GM21423 (cell line): ENCODE data around the gene ACOT7.
A peak's percentile ranks its signal among the peaks of the same experiment; 100 is the strongest.

Source experiments
- ATAC-seq: cut with Tn5 transposase; IDR thresholded peaks from one replicate; pipeline ENCODE4 v1.9.1; 2021; ENCODE audit warnings: mild to moderate bottlenecking, moderate library complexity; ENCODE audit not compliant: unreplicated experiment

Gene ACOT7

DNA sequence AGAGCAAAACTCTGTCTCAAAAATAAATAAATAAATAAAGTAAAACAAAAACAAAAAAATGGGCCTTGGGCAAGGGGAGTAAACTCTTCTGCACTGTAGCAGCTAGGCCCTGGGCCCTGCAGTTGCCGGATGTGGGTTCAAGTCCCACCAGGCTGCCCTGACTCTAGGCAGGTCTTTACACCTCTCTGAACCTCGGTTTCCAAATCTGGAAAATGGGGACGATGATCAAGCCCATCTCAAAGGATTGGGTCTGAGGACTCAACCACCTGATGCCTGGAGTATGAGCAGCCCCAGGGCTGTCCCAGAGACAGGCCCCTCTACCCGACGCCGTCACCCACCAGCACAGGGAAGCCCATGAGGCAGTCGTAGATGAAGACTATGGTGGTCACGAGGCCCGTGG lies 140.2 kb downstream of the ACOT7 start:
- no peak for ATAC-seq

DNA sequence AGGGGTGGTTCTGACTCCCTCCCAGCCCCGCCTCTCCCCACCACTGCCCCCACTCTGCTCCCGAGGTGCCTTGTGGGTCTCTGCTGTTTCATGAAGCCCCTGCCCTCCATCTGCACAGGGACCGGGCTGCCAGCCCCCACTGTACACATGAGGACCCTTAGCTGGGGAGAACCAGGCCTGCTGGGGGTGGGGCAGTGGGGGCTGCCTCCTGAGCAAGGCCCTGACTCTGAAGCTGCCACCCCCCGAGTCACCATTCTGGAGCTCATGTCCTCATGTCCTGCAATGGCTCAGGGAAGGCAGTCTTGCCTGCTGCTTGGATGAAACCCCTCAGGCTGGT lies 141.2 kb downstream of the ACOT7 start:
- no peak for ATAC-seq

DNA sequence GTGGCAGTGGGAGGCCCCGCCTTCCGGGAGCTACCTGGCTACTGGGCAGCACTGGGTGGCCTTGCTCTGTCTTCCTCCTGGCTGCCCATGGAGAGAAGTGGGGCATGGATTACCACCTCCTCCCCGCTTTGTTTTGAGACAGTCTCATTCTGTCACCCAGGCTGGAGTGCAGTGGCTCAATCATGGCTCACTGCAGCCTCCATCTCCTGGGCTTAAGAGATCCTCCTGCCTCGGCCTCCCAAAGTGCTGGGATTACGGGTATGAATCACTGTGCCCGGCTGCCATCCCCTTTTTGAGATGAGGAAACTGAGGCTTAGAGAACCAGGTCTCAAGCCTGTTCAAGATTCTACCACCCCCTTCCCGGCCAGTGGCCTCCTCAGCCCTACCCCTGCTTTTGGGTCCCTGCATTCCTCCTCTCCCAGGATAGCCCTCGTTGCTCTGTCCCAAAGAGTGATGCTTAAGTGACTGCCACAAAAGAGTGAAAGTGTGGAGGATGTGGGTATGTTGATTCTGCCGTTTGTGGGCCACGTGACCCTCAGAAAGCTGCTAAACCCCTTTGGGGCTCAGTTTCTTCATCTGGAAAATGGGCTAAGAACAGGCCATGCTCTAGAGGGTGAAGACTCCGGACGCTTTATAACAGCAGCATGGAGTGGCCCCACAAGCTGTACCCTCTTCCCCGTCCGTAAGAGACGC lies 141.7 kb downstream of the ACOT7 start:
- ATAC-seq = no peak

DNA sequence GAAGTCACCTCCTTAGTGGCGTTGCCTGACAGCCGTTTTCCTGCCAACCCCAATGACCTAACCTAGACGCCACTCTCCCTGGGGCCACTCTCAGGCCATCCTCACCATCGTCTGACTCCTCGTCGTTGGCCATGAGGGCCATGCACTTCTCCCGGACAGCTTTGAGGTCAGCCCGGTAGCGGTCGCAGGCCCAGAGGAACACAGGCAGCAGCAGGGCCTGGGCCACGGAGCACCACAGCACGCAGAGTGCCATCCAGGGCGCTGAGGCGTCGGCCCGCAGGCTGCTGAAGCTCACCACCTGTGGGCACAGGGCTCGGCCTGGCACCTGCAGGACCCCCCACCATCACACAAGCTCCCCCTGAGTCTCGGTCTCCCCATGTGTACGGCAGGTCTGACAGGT lies 142.3 kb downstream of the ACOT7 start:
- no peak for ATAC-seq

DNA sequence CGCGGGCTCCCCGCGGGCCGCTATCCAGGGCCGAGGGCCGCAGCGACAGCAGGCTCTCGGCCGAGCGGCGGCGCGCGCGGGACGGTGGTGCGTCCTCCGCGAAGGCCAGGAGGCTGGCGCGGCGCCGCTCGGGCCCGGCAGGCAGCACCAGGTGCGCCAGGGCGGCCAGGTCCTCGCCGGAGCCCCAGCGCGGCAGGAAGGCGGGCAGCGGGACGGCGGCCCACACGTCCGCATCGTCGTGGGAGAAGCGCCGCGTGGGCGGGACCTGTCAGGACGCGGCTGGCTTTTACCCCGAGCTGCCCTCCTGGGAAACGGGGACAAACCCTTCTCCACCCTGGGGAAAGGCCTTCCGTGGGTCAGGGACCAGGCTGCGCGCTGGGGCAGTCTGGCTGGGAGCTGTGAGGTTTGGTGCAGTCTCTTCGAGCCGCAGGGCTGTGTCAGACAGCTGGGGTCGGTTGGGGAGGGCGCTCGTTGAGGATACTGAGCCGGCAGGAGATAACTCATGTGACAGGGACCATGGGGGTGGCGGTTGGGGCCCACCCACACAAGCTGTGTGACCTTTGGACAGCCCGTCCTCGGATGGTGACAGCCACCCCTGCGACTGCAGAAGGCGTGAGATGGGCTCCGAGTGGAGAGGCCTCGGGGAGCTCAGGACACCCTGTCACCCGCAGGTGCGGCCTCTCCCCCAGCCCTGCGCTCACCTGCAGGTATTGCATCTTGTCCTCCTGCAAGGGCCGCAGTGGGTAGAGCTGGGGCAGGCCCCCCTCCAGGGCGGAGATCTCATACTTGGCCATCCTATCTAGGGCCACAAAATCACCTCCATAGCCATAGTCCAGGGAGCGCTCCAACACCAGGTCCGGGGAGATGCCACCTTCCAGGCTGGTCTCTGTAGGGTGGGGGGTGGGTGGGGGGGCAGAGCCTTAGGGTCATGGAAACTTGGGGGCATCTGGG lies 143.6 kb downstream of the ACOT7 start:
- no peak for ATAC-seq

DNA sequence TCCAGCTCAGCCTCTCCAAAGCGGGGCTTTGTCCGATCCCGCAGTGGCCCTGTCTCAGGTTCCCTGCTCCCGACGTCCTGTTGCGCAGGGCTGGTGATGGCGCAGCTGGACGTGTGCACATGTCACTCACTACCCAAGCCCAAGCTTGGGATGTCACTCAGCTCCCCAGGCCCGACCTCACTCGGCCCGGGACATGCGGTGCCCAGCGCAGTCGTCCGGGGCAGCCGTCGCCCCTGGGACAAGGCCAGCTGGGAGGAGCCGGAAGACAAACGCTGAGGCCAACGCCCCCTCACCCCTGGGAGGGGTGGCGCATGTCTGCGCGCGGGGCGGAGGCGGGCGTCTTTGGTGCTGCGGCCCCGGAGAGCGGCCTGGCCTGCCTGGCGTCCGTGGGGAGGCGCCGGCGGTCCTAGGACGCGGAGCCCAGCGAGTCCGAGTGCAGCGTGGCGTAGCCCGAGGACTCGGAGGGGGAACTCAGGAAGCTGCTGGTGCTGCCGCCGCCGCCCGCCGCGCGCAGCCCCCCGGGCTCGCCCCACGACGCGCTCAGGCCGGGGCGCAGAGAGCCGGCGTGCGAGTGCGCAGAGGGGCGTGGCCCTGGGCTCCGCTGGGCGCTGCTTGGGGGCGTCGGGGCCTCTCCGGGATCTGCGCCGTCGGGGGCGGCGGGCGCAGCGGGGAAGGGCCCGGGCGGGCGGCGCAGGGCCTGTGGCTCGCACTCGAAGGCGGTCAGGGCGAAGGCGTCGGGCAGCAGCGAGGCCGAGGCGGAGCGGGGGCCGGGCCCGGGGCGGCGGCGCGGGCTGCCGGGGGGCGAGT lies 144.4 kb downstream of the ACOT7 start:
- ATAC-seq = no peak

DNA sequence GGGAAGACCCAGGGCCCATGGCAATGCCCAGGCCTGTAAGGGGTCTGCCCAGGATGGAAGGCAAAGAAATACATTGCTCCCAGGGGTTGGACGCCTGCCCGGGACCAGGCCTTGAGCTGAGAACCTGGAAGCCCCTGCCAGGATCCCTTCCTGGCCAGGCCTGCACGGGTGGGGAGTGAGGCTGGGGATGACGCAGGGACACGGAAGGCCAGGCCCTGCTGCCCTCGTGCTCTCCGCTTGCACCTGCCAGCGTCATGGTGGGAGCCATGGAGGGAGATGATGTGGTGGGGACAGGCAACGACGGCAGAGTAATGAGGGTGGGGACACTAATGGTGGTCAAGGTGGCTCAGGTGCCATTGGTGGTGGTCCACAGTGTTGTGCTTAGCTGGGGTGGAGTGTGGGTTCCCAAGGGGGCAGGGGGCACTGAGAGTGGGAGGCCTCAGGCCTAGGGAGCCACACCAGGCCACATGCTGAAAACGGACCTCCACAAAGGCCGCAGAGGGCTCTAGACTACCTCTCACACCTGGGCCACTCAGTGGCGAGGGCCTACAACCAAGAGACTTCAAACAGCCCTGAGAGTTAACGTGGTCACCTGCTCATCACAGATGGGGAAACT lies 145.3 kb downstream of the ACOT7 start:
- ATAC-seq = no peak

DNA sequence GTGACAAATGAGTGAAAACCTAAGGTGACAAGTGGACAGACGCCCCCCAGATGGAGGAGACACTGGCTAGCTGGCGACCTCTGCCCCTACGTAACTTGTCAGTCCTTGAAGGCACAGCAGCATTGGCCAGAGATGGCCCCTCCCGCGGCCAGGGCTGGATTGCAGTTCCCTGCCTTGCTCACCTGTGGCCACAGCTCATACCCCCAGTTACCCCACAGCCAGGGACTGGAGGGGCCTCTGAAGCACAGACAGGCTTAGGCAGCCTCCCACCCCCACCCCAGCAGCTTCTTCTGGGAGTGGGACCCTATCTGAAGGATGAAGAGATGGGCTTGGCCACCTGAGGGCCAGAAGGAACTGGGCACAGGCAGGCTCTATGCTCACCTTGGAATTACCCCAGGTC lies 145.9 kb downstream of the ACOT7 start:
- ATAC-seq = no peak

DNA sequence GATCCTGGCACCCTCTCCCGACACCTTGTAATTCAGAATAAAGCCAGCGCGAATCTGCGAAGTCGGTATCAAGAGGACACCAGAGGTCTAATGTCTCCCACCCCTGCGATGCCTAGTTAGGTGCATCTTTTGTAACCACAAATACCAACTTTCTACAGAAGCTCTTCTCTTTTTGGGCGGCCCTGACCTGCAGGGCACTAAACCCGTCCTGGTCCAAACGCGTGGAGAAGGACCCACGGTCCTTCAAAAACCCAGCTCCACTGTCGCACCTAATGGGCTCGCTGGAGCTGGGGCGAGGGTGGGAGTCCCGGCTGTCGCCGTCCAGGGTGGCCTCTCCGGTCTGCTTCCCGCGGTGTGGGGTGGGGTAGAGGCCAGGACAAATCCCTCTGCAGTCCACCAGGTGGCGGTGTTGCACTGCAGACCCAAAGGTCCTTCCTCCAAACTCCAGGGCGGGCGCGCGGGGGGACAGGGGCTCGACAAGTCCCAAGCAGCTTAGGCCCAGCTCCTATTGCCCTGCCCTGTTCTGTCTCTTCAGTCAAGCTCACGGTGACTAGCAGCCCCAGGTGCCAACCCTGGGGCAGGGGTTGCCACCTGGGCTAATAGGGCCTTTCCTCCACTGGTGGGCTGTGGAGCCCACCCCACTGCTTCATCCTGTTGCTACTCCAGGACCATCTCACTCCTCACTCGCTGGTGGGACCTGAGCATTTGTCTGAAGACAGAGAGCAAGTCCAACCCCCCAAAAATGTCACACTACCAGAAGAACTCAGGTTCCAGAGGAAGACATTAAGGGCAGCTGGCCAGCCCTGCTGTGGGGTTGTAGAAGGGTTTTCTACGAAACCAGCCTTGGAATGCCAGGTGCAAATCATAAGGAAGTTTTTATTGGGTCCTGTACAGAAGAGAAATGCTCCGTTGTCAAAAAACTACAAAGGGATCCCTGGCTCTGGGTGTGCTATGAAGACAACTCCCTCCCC lies 146.8 kb downstream of the ACOT7 start:
- ATAC-seq = peak; percentile 50

DNA sequence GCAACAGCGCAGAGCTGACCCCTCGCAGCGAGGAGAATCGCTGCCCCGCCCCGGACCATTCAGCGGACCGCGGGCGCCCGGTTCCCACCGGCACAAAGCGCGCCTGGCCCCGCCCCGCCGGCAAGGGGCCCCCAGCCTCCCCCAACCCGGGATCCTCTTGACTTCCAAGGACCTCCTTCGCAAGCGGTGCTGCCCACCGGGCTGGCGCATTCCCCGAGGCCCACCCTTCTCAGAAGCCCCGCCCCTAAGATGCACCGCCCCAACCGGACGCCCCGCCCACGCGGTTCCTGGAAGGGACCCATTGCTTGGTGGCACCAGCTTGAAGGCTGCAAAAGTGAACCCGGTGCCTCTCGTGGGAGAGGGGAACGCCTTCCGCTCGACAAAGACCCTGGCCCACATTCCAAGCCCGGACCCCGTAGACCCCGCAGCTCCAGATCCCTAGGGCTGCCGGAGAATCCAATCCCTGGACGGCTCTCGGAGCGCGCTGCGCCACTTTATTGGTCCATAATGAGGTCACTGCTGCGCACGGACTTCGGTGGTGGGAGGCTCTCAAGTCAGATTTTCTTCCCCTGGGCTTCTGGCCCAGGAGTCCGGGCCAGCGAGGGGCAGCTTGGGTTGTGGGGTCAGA lies 147.6 kb downstream of the ACOT7 start:
- no peak for ATAC-seq

DNA sequence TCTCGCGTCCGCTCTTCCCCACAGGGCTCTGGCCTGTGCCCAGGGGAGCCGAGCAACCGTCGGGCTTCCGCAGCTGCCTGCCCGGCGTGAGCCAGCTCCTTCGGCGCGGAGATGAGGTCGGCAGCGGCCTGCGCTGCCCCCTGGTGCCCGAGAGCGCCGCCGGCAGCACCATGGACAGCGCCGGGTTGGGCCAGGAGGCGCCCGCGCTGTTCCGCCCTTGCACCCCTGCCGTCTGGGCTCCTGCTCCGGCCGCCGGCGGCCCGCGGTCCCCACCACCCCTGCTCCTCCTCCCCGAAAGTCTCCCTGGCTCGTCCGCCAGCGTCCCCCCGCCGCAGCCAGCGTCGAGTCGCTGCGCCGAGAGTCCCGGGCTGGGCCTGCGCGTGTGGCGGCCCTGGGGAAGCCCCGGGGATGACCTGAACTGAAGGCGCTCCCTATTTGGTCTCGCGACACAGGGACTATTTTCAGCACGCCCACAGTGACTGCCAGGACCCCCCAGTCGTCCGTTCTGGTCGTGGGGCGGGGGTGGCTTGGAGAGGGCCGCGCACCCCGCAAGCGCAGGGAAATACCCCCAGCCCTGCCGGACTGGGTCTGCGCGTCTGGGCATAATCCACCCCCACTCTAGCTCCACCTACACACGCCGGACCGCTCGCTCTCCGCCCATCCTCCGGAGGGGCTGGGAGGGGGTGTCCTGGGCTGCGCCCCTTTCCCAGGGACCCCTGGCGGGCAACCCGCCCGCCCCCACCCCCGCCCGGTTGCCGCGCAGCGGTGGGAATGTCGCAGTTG lies 148.3 kb downstream of the ACOT7 start:
- peak; percentile 58 for ATAC-seq

DNA sequence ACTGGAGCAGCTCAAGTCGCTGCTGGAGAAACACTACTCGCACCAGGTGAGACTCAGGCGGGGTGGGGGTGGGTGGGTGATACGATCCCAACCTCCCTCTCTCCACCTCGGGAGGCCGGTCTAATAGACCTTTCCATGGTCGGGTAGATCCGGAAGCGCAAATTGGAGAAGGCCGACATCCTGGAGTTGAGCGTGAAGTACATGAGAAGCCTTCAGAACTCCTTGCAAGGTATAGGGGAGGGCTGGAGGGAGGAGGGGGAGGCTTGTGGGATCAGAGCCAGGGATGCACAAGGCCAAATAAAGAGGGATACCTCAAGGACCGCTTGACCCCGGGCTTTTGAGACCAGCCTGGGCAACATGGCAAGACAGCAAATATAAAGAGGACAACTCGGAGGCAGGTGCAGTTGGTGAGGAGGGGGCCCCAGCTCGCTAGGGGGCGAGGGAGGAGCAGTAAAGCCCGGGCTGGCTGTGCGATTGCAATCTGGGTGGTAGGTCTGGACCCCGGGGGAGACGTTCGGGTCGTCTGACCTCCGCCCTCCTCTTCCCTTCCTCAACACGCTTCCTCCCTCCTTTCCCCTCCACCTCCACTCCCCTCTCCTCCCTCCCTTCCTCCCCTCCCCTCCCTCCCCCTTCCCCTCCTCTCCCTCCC lies 149.0 kb downstream of the ACOT7 start:
- ATAC-seq = no peak

DNA sequence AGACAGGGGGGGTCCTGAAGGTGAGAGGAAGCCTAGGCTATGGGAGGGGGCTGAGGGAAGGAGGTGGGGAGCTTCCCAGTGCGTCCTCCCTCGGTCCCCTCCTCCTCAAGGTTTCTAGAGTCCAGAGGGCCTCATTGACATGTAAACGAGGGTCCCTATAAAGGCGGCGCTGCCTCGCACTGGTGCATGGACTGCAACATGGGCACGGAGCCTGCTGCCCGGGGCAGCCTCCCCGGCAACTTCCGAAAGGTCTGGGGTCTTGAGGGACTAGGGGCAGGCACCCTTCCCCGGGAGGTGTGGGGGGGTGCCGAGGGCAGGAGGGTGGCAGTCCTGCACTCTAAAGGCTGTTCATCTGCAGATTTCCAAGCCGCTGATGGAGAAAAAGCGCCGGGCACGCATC lies 149.6 kb downstream of the ACOT7 start, which contains the start of gene HES3:
HES3 (plus strand) TSS at position 187 of the 400 bp plus-strand sequence; CDS start at position 374, 187 bp downstream.
- no peak for ATAC-seq

DNA sequence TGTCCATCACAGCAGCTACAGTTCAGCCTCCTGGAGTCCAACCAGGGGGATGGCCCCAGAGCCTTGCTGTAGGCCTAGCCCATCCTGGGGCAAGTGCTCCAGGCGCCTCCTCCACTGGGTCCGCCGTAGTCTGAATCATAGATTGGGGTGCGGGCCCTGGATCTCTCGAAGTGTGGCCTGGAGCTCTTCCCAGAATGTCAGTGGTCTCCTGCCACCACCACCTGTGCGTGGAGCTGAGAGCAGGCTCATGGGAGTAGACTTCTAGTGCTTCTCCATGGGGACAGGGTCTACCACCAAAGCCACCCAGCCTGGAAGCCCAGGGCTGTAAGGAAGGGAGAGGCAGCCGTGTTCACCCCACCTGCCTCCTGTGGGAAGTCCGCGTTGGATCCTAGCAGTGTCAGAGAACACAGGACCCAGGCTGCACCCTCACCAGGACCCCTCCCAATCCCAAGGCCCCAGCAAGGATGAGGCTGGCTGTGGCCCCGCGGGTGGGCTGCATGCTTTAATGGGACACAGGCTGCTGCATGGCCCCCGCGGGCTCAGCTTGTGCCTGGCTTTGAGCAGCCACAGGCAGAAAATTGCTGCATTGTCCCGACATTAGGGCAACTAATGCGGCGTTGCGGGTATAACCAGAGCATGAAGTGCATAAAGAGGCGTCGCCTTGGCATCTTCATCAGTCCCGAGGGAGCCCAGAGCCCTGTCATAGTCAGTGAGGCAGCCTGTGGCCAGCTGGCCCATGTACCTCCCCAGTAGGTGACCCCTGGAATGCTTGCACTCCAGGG lies 150.3 kb downstream of the ACOT7 start:
- ATAC-seq = no peak

DNA sequence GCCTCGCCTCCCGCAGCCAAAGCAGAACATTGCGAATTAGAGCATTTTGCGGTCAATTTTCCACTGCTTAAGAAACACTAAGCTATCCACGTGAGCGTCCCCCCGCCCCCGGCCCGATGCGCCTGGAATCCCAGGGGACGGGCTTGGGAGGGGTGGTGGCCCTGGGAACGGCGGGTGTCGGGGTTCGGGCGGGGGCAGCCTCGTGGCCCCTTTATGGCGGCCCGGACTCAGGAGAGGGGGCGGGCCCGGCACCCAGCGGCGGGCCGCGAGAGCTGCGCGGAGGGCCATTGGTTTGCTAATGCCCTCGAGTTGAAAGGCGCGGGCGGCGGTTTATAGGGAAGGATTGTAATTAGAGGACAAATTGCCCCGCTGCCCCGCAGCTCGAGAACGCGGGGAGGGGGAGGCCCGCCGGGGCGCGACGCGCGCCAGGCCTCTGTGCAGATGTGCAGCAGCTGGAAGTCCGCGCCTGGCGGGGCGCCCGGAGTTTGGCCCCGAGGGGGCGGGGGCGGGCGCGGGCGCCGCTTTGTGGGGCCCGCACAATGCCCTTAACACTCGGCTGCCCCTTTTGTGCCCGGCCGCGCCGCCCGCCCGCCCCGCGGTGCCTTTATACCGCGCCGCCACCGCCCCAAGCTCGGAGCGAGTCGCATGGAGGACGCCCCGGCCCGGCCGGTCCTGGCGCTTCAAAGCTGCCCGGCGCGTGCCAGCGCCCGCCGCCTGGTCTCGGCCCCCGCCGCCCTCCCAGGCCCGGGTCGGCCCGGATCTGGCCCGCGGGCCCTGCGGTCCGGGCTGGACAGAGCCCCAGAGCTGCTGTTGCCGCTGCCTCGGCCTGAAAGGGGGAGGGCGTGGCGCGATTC lies 151.5 kb downstream of the ACOT7 start:
- ATAC-seq = no peak

DNA sequence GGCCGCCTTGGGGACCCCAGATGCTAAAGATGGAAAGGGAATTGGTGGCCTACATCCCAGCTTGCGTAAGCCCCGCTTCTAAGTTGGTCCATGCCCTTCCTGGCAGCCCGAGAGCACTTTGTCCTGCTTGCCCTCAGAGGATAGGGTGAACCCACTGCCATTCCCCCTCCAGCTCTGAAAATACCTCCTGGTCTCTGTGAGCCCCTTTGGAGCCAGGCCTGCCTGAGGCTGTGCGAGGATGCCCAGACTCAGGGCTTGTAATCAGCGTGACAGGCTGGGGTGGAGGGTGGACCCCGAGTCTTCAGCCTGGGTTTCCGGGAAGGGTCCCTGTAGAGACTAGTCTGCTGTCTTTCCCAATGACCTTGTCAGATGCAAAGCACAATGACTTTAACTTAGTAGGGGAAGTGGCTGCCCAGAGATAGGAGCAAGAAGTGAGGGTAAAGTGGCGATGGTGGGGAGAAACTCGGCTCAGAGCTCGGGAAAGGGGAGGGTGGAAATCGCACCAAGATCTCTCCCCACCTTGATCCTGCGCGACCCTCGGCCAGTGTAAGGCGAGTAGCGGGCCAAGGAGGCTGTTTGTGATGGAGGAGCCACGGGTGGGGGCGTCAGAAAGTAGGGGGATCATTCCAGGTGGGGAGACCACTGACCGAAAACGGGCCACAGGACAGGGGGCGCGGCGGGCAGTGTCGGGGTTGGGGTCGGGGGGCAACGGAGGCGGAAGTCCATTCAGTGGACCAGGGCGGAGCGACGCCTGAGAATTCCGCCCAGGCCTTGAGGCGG lies 152.3 kb downstream of the ACOT7 start:
- ATAC-seq = no peak
